H1 (cell line): ENCODE data around the gene CACNA1G. TPM values are rescaled to one million over a fixed set of nuclear protein-coding genes. Genes with fewer than 3 reads are reported as not detected.

Source experiments
- CTCF ChIA-PET: fragments of 300-600 bp; sonication (Branson Sonifier 250); formaldehyde crosslinking; loops from one replicate; lab custom pipeline; 2021; ENCODE audit not compliant: partially characterized antibody; lab: Charles Lee
- POLR2A ChIA-PET: fragments of 300-600 bp; sonication (Branson Sonifier 250); formaldehyde crosslinking; loops from one replicate; lab custom pipeline; 2021; ENCODE audit warnings: inconsistent platforms; ENCODE audit not compliant: partially characterized antibody; lab: Charles Lee
- DNase-seq, 2 experiments: peaks; one replicate each; pipeline versions ENCODE4 v3.0.0 to v3.0.0-alpha.2; 2010 to 2022; ENCODE audit warnings: low spot score in 2 of 2, low read depth in 1 of 2, mixed read lengths in 1 of 2
- FAIRE-seq: peaks from 2 replicates; lab custom pipeline; 2011; peaks lifted over from hg19 to GRCh38; lab: Jason Lieb, UNC
- H2AFZ ChIP-seq: 2 replicates; pipeline ENCODE4 v1.8.1; 2012; ENCODE audit warnings: low read length, inconsistent platforms
- H2AK5ac ChIP-seq: 2 replicates; pipeline ENCODE4 v1.6.1; 2013; ENCODE audit warnings: low read depth, low read length
- H2BK120ac ChIP-seq: replicated peaks from 2 replicates; pipeline ENCODE3; 2013; ENCODE audit warnings: low read depth, low read length, inconsistent platforms
- H2BK12ac ChIP-seq: 2 replicates; pipeline ENCODE4 v1.6.1; 2013; ENCODE audit warnings: low read depth, low read length
- H2BK15ac ChIP-seq: 2 replicates; pipeline ENCODE4 v1.6.1; 2013; ENCODE audit warnings: low read length
- H2BK20ac ChIP-seq: 2 replicates; pipeline ENCODE4 v1.6.1; 2013; ENCODE audit warnings: low read length
- H2BK5ac ChIP-seq: 2 replicates; pipeline ENCODE4 v1.6.1; 2013; ENCODE audit warnings: low read depth, low read length
- H3K14ac ChIP-seq: 2 replicates; pipeline ENCODE4 v1.6.1; 2013; ENCODE audit warnings: inconsistent platforms; ENCODE audit not compliant: insufficient read length
- H3K18ac ChIP-seq: 2 replicates; pipeline ENCODE4 v1.6.1; 2013; ENCODE audit warnings: low read length; ENCODE audit errors: extremely low read depth
- H3K23ac ChIP-seq: 2 replicates; pipeline ENCODE4 v1.6.1; 2013; ENCODE audit warnings: inconsistent platforms; ENCODE audit not compliant: insufficient read length
- H3K23me2 ChIP-seq: 2 replicates; pipeline ENCODE4 v1.6.1; 2013; ENCODE audit warnings: low read depth, low read length
- H3K27ac ChIP-seq: 2 replicates; pipeline ENCODE4 v1.6.1; 2011; ENCODE audit warnings: low read depth, low read length, inconsistent platforms
- H3K27me3 ChIP-seq, 4 experiments: replicated peaks in 1 of 4; 1 replicate in 1 of 4; 2 replicates in 3 of 4; pipeline versions ENCODE4 v1.6.1 to v1.8.1; 2011 to 2013; ENCODE audit warnings: low read length in 3 of 4, mild to moderate bottlenecking in 3 of 4, inconsistent platforms in 2 of 4, mixed read lengths in 2 of 4, moderate library complexity in 1 of 4; ENCODE audit not compliant: control insufficient read depth in 3 of 4, insufficient read depth in 3 of 4; ENCODE audit errors: extremely low read depth in 1 of 4
- H3K36me3 ChIP-seq, 4 experiments: 2 replicates each; pipeline versions ENCODE4 v1.6.1 to v1.8.1; 2011 to 2013; ENCODE audit warnings: mild to moderate bottlenecking in 4 of 4, low read length in 3 of 4, moderate library complexity in 2 of 4, control low read depth in 1 of 4, inconsistent platforms in 1 of 4; ENCODE audit not compliant: insufficient read depth in 4 of 4, control insufficient read depth in 2 of 4
- H3K4ac ChIP-seq: replicated peaks from 2 replicates; pipeline ENCODE3; 2013; ENCODE audit warnings: low read length, low read depth, mixed read lengths, inconsistent platforms; ENCODE audit not compliant: insufficient read length
- H3K4me1 ChIP-seq, 4 experiments: replicated peaks in 1 of 4; 1 replicate in 1 of 4; 2 replicates in 3 of 4; pipeline versions ENCODE4 v1.6.1 to v1.8.1; 2011 to 2013; ENCODE audit warnings: low read length in 3 of 4, inconsistent platforms in 2 of 4, mixed read lengths in 1 of 4; ENCODE audit not compliant: insufficient read depth in 4 of 4, control insufficient read depth in 3 of 4
- H3K4me2 ChIP-seq, 2 experiments: 2 replicates each; pipeline versions ENCODE4 v1.6.1 to v1.8.1; 2011 to 2013; ENCODE audit warnings: low read depth in 2 of 2, low read length in 2 of 2, control low read depth in 1 of 2, inconsistent platforms in 1 of 2, mild to moderate bottlenecking in 1 of 2; ENCODE audit not compliant: insufficient read depth in 1 of 2
- H3K4me3 ChIP-seq, 4 experiments: fragments of 200-600, 300-600 bp in 1 of 4; sonication (generic), shearing (Covaris generic), sonication (Bioruptor Twin) in 1 of 4; 2 replicates each; pipeline versions ENCODE4 v1.5.1 to v1.8.1; 2011 to 2016; ENCODE audit warnings: low read length in 4 of 4, low read depth in 3 of 4, control low read depth in 2 of 4, inconsistent platforms in 2 of 4, mild to moderate bottlenecking in 2 of 4, mixed read lengths in 1 of 4, moderate library complexity in 1 of 4; ENCODE audit not compliant: insufficient read depth in 2 of 4; ENCODE audit errors: extremely low read depth in 1 of 4
- H3K56ac ChIP-seq: replicated peaks from 2 replicates; pipeline ENCODE3; 2013; ENCODE audit warnings: low read depth, mild to moderate bottlenecking, mixed read lengths, low read length, inconsistent platforms; ENCODE audit not compliant: insufficient read length
- H3K79me1 ChIP-seq: 2 replicates; pipeline ENCODE4 v1.6.1; 2013; ENCODE audit warnings: low read depth, low read length, control low read depth
- H3K79me2 ChIP-seq, 2 experiments: 2 replicates each; pipeline versions ENCODE4 v1.6.1 to v1.8.1; 2012 to 2013; ENCODE audit warnings: low read length in 2 of 2, mild to moderate bottlenecking in 2 of 2, inconsistent platforms in 1 of 2; ENCODE audit not compliant: insufficient read depth in 2 of 2, control insufficient read depth in 1 of 2
- H3K9ac ChIP-seq, 4 experiments: replicated peaks in 1 of 4; 1 replicate in 1 of 4; 2 replicates in 3 of 4; pipeline versions ENCODE4 v1.6.1 to v1.8.1; 2011 to 2013; ENCODE audit warnings: low read depth in 3 of 4, low read length in 3 of 4, control low read depth in 2 of 4, mild to moderate bottlenecking in 2 of 4, moderate library complexity in 2 of 4, inconsistent platforms in 1 of 4; ENCODE audit errors: extremely low read depth in 1 of 4
- H3K9me3 ChIP-seq, 2 experiments: 2 replicates each; pipeline versions ENCODE4 v1.6.1 to v1.8.1; 2012 to 2013; ENCODE audit warnings: mild to moderate bottlenecking in 2 of 2, moderate library complexity in 2 of 2, control low read depth in 1 of 2, inconsistent platforms in 1 of 2, low read depth in 1 of 2, low read length in 1 of 2, mixed read lengths in 1 of 2; ENCODE audit not compliant: insufficient read depth in 2 of 2
- H4K20me1 ChIP-seq, 2 experiments: replicated peaks in 1 of 2; 2 replicates each; pipeline versions ENCODE3 to v1.8.1; 2011 to 2013; ENCODE audit warnings: inconsistent platforms in 2 of 2, low read length in 2 of 2, mild to moderate bottlenecking in 1 of 2; ENCODE audit not compliant: insufficient read depth in 2 of 2, control insufficient read depth in 1 of 2
- H4K5ac ChIP-seq: 2 replicates; pipeline ENCODE4 v1.6.1; 2013; ENCODE audit warnings: low read length, low read depth, mixed read lengths, inconsistent platforms; ENCODE audit not compliant: insufficient read length
- H4K8ac ChIP-seq: 2 replicates; pipeline ENCODE4 v1.8.0; 2013; ENCODE audit warnings: mild to moderate bottlenecking, moderate library complexity, low read length, inconsistent platforms; ENCODE audit not compliant: insufficient read depth; ENCODE audit errors: extremely low read depth
- H4K91ac ChIP-seq: replicated peaks from 2 replicates; pipeline ENCODE3; 2013; ENCODE audit warnings: low read length, mixed read lengths, inconsistent platforms; ENCODE audit not compliant: insufficient read length
- CBX8 ChIP-seq: fragments of 300-800, 300-1000 bp; sonication (generic); IDR thresholded peaks from 2 replicates; pipeline ENCODE4 v1.7.1; 2016; ENCODE audit warnings: low read depth, low read length, borderline replicate concordance
- CREB1 ChIP-seq: IDR thresholded peaks from 2 replicates; pipeline ENCODE4 v1.6.1; 2012; ENCODE audit warnings: inconsistent platforms
- EZH2 ChIP-seq: fragments of 200-600 bp; sonication (generic); IDR thresholded peaks from 2 replicates; pipeline ENCODE4 v1.7.1; 2012; ENCODE audit warnings: low read depth, mild to moderate bottlenecking, moderate library complexity, low read length, inconsistent platforms; ENCODE audit not compliant: severe bottlenecking
- JUND ChIP-seq: IDR thresholded peaks from 2 replicates; pipeline ENCODE4 v1.6.1; 2011; ENCODE audit warnings: mild to moderate bottlenecking, improper control_type of control experiment, low read length
- POLR2A ChIP-seq, 2 experiments: IDR thresholded peaks; 1 replicate in 1 of 2; 2 replicates in 1 of 2; pipeline ENCODE4 v1.6.1; 2011; ENCODE audit warnings: low read depth in 2 of 2, low read length in 2 of 2, mild to moderate bottlenecking in 2 of 2; ENCODE audit errors: control extremely low read depth in 1 of 2
- SP1 ChIP-seq: IDR thresholded peaks from 2 replicates; pipeline ENCODE4 v1.6.1; 2011; ENCODE audit warnings: low read depth, low read length
- SP4 ChIP-seq: IDR thresholded peaks from 2 replicates; pipeline ENCODE4 v1.6.1; 2012; ENCODE audit warnings: low read length, inconsistent platforms
- TAF7 ChIP-seq: optimal IDR thresholded peaks from 2 replicates; pipeline ENCODE3; 2011; ENCODE audit warnings: low read depth, mild to moderate bottlenecking, inconsistent platforms, low read length, moderate library complexity, borderline replicate concordance
- WGBS, 2 experiments: shearing (Covaris generic) in 1 of 2; methylation state at CpG; one replicate each; pipeline versions ENCODE4 v1.1.6 to v1.1.7; 2013 to 2015; ENCODE audit warnings: low lambda C conversion rate in 2 of 2, mixed read lengths in 2 of 2, inconsistent platforms in 1 of 2, low coverage in 1 of 2, missing lambda C conversion rate in 1 of 2; ENCODE audit not compliant: insufficient replicate concordance in 2 of 2, insufficient coverage in 1 of 2, insufficient read length in 1 of 2; ENCODE audit errors: extremely low coverage in 1 of 2, missing lambda C conversion rate in 1 of 2; 5-methylcytosine and 5-hydroxymethylcytosine counted together
- polyA plus RNA-seq, 7 experiments: library from polyadenylated mRNA; depleted of rRNA in 3 of 7; stranded (reverse) in 5 of 7; unstranded in 2 of 7; fragments of >200 nt in 5 of 7; fragments of 200-250 nt in 2 of 7; gene quantifications; 1 replicate in 5 of 7; 2 replicates in 1 of 7; 4 replicates in 1 of 7; pipeline versions ENCODE4 v1.2.1 to v1.2.3, GENCODE V29; 2011 to 2013; ENCODE audit warnings: missing spikeins in 2 of 7, mixed read lengths in 2 of 7
- total RNA-seq: library from RNA; stranded (reverse); fragmentation: NEBNext Ultra II Directional; extraction: Animal tissue kit (Norgen Biotek cat#: 25700); gene quantifications from 2 replicates; pipeline ENCODE4 v1.2.1, GENCODE V29; 2021

Gene CACNA1G
- total and polyA plus RNA-seq, 2 of the 8 experiments (the other 6 are each of a cell fraction or from before 2014, with no cell fraction given): 2.9 to 4.9 TPM

DNA sequence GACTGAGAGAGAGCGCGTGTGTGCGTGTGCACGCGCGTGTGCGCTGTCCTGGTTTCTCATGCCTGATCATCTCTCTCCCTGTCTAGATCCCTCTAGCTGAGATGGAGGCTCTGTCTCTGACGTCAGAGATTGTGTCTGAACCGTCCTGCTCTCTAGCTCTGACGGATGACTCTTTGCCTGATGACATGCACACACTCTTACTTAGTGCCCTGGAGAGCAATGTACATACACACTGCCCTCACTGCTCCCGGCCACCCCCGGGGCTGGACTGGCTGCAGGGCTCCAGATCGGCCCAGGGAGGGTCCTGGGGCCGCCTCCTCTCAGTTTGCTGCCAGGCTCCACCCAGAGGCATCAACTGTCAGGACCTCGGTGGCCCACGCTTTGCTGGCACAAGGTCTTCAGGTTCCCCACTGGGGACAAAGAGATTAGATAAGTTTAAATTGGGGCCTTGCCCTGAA lies 61.1 kb downstream of the CACNA1G start:
- Histone ChIP-seq H3K23me2 (no peaks in the 10 kb centered on the region), H2BK12ac (peak overlapping the region; percentile 68; the same call in 1 of the 2 replicates), H2AK5ac (no peak overlapping the region), H4K5ac (no peak overlapping the region), H4K8ac (no peak overlapping the region), H2BK20ac (no peak overlapping the region), H3K14ac (no peak overlapping the region), H4K91ac (peak overlapping the region; percentile 52), H2AFZ (no peak overlapping the region), H2BK15ac (no peak overlapping the region), H3K4me1 (peaks cover 0 to 27% (median 13%) of the 10 kb centered on the region in 4 experiments; a peak in 6 of 7 replicates), H3K4me2 (peak overlapping the region; percentile 8 to 45; a peak in 3 of 4 replicates), H3K27me3 (peaks cover 0 to 2% (median 0%) of the 10 kb centered on the region in 4 experiments; a peak in 3 of 7 replicates), H3K18ac (no peak overlapping the region), H3K9me3 (no peaks in the 10 kb centered on the region), H3K4ac (no peak overlapping the region), H2BK120ac (no peak overlapping the region), H2BK5ac (no peak overlapping the region), H3K36me3 (no peaks in the 10 kb centered on the region), H3K23ac (no peak overlapping the region), H3K79me1 (no peaks in the 10 kb centered on the region), H3K79me2 (no peaks in the 10 kb centered on the region), H3K56ac (no peak overlapping the region), H4K20me1 (no peaks in the 10 kb centered on the region), H3K9ac (no peak overlapping the region), H3K27ac (no peak overlapping the region), H3K4me3 (0 out of 8 replicates have a peak overlapping the region, but pooled peaks of 1 of the 4 experiments have one; percentile 16)
- CTCF ChIA-PET: interaction anchor here (0.6 to 17.1 kb wide), 13 partner anchors 11 to 168 kb away, joined by 3 to 404 read pairs (median 7); partner anchors contain the start of genes ABCC3, CACNA1G and SPATA20
- WGBS, 2 experiments: 75% methylated on average over 16 of the region's 16 CpGs; no CpG with 5 or more reads in 1 of the 2 experiments
- DNase-seq (no peak), FAIRE-seq (no peak)
- POLR2A ChIA-PET: no interaction called here
- TF ChIP-seq CREB1: 0 out of 2 replicates have a peak, but pooled peaks have one; percentile 8
- no peak for TF ChIP-seq TAF7
- no peak for TF ChIP-seq JUND
- TF ChIP-seq EZH2: no peak
- TF ChIP-seq CBX8: no peak
- no peak for TF ChIP-seq SP4
- TF ChIP-seq POLR2A (IDR thresholded peaks at IDR 0.05; ENCODE audit: control extremely low read depth in 1 of 2, low read depth in 2 of 2, low read length in 2 of 2): no peak
- no peak for TF ChIP-seq SP1
